ENCODE results near the gene PPP1R9A. TPM values are rescaled to one million over a fixed set of nuclear protein-coding genes. Genes with fewer than 3 reads are reported as not detected.

PPP1R9A gene
- total and polyA plus RNA-seq, 4 donors: 2.2 to 59.1 (median 14.6) TPM

DNA sequence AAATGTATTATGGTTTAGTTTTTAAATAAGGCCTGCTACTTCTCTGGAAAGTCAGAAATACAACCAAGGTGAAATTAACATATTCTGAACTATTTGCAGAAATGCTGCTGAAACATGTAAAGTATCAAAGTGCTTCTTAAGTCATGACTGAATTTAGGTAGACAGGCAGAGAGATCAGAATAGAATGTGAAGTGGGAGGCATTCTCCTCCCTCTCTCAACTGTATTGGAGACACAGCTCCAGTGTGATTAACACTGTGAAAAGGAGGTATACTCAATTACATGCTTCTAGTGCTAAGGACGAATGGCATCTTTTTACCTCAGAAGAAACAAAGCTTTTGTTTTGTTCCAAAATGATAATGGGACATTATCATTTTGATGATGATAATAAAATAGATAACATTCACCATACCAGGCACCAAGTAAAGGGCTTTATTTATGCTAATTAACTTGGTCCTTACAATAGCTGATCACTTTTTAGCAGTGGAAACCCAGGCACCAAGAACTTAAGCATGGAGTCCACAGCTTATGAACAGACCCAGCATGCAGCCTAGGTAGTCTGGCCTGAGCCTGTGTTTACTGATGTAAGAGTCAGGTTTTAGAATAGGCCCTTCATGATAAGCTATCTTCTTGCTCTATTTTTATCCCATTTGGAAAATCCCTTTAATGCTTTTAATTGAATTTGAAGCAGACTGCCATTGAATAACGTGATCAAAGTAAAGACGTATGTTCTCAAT, 26.0 kb downstream of the PPP1R9A start:
- H3K27me3 ChIP-seq (ENCODE audit: control insufficient read depth in 3 of 3, insufficient read depth in 3 of 3, low read length in 2 of 3): no peaks in the 10 kb centered on the region
- no peak overlapping the region for H3K4me3 ChIP-seq
- no peak overlapping the region for H3K27ac ChIP-seq (ENCODE audit: low read depth in 1 of 2, low read length in 1 of 2)
- H3K9me3 ChIP-seq (ENCODE audit: control insufficient read depth in 4 of 4, insufficient read depth in 3 of 4, low read length in 3 of 4): no peaks in the 10 kb centered on the region
- H3K9ac ChIP-seq (ENCODE audit: insufficient read depth in 1 of 2, low read length in 2 of 2): no peak overlapping the region
- no peak for DNase-seq
- WGBS, 2 donors: 70 to 76% methylated on average over 3 of the region's 3 CpGs
- ATAC-seq (ENCODE audit: insufficient read depth, low FRiP score): no peak
- peaks cover 0 to 3% (median 0%) of the 10 kb centered on the region in 5 donors for H3K4me1 ChIP-seq (ENCODE audit: control insufficient read depth in 5 of 5, insufficient read depth in 5 of 5, low read length in 5 of 5)
- H3K36me3 ChIP-seq (ENCODE audit: control insufficient read depth in 4 of 4, insufficient read depth in 4 of 4, low read length in 4 of 4): no peaks in the 10 kb centered on the region
- TF ChIP-seq, protein P1, sequence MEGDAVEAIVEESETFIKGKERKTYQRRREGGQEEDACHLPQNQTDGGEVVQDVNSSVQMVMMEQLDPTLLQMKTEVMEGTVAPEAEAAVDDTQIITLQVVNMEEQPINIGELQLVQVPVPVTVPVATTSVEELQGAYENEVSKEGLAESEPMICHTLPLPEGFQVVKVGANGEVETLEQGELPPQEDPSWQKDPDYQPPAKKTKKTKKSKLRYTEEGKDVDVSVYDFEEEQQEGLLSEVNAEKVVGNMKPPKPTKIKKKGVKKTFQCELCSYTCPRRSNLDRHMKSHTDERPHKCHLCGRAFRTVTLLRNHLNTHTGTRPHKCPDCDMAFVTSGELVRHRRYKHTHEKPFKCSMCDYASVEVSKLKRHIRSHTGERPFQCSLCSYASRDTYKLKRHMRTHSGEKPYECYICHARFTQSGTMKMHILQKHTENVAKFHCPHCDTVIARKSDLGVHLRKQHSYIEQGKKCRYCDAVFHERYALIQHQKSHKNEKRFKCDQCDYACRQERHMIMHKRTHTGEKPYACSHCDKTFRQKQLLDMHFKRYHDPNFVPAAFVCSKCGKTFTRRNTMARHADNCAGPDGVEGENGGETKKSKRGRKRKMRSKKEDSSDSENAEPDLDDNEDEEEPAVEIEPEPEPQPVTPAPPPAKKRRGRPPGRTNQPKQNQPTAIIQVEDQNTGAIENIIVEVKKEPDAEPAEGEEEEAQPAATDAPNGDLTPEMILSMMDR (IDR thresholded peaks at IDR 0.05; ENCODE audit: control extremely low read depth, extremely low read depth): no peak

DNA sequence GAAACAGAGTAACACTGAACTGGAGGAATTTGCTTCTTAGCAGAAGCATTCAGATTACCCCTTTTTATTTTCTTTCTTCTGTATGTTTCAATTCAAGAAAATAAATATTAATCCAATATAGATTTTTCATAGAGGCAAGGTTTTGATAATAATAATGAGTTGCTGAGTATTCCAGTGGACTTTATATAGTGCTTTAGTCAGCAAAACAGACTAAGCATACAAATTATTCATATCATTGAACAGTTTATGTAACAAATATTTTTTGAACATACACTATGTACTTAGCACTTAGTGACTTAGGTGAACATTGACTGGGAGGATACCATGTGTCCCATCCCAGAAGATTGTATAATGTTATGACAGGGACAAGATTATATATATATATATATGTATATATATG, 32.0 kb downstream of the PPP1R9A start:
- Histone ChIP-seq H3K36me3 (ENCODE audit: control insufficient read depth in 4 of 4, insufficient read depth in 4 of 4, low read length in 4 of 4) (no peaks in the 10 kb centered on the region), H3K9me3 (ENCODE audit: control insufficient read depth in 4 of 4, insufficient read depth in 3 of 4, low read length in 3 of 4) (no peaks in the 10 kb centered on the region), H3K4me1 (ENCODE audit: control insufficient read depth in 5 of 5, insufficient read depth in 5 of 5, low read length in 5 of 5) (peaks cover 0 to 14% (median 3%) of the 10 kb centered on the region in 5 donors), H3K27me3 (ENCODE audit: control insufficient read depth in 3 of 3, insufficient read depth in 3 of 3, low read length in 2 of 3) (no peaks in the 10 kb centered on the region), H3K27ac (ENCODE audit: low read depth in 1 of 2, low read length in 1 of 2) (no peak overlapping the region), H3K4me3 (no peak overlapping the region), H3K9ac (ENCODE audit: insufficient read depth in 1 of 2, low read length in 2 of 2) (no peak overlapping the region)
- ATAC-seq (ENCODE audit: insufficient read depth, low FRiP score) (no peak), DNase-seq (no peak)
- TF ChIP-seq, protein P1 (IDR thresholded peaks at IDR 0.05; ENCODE audit: control extremely low read depth, extremely low read depth): no peak

DNA sequence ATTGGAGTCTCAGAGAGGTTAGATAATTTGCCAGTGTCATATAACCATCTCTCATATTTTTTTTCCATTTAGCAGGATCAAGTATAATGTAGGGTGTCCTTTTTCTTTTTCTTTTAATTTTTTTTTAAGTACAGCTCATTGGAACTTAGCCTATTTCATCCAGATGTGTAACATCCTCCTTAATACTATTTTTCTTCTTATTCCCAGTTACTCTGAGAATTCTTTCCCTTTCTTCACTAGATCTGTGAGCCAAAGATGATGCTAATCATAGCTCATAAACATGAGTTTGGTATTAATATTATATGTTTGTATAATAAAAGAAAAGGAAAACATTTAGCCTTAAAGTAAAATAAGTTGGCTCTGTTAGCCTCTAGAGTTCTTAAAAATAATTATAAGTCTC, 32.8 kb downstream of the PPP1R9A start:
- no peak overlapping the region for H3K9ac ChIP-seq (ENCODE audit: insufficient read depth in 1 of 2, low read length in 2 of 2)
- H3K27ac ChIP-seq (ENCODE audit: low read depth in 1 of 2, low read length in 1 of 2): no peak overlapping the region
- H3K9me3 ChIP-seq (ENCODE audit: control insufficient read depth in 4 of 4, insufficient read depth in 3 of 4, low read length in 3 of 4): no peaks in the 10 kb centered on the region
- ATAC-seq (ENCODE audit: insufficient read depth, low FRiP score): no peak
- no peaks in the 10 kb centered on the region for H3K27me3 ChIP-seq (ENCODE audit: control insufficient read depth in 3 of 3, insufficient read depth in 3 of 3, low read length in 2 of 3)
- H3K4me1 ChIP-seq (ENCODE audit: control insufficient read depth in 5 of 5, insufficient read depth in 5 of 5, low read length in 5 of 5): peaks cover 0 to 14% (median 3%) of the 10 kb centered on the region in 5 donors
- no peak for DNase-seq
- H3K36me3 ChIP-seq (ENCODE audit: control insufficient read depth in 4 of 4, insufficient read depth in 4 of 4, low read length in 4 of 4): no peaks in the 10 kb centered on the region
- TF ChIP-seq, protein P1 (IDR thresholded peaks at IDR 0.05; ENCODE audit: control extremely low read depth, extremely low read depth): no peak
- H3K4me3 ChIP-seq: no peak overlapping the region

All from lung (tissue), 12 donors.